ENCODE measurements around the gene RBFOX1. TPM values are rescaled to one million over a fixed set of nuclear protein-coding genes. Genes with fewer than 3 reads are reported as not detected.

The RBFOX1 gene
- total RNA-seq, 2 donors from 2014 or later = 30.4 to 33.0 TPM

GRCh38 chr16:7546948-7547347 lies 214.3 kb downstream of the RBFOX1 start:
- no peak for DNase-seq (ENCODE audit: low spot score)
- H3K36me3 ChIP-seq = no peaks in the 10 kb centered on the region
- no peak overlapping the region for H3K27ac ChIP-seq
- no peak overlapping the region for H3K4me3 ChIP-seq
- no peaks in the 10 kb centered on the region for H3K27me3 ChIP-seq
- H3K9me3 ChIP-seq = no peaks in the 10 kb centered on the region
- H3K4me1 ChIP-seq = no peaks in the 10 kb centered on the region
- no peak for TF ChIP-seq CTCF (IDR thresholded peaks at IDR 0.05)

GRCh38 chr16:7547736-7548135 lies 215.1 kb downstream of the RBFOX1 start:
- Histone ChIP-seq H3K9me3 (no peaks in the 10 kb centered on the region), H3K36me3 (no peaks in the 10 kb centered on the region)

GRCh38 chr16:7548796-7549318 lies 216.2 kb downstream of the RBFOX1 start:
- H3K9me3 ChIP-seq = no peaks in the 10 kb centered on the region
- TF ChIP-seq CTCF (IDR thresholded peaks at IDR 0.05) = no peak
- no peak overlapping the region for H3K27ac ChIP-seq

More at GRCh38 chr16:7547736-7548135, 215.1 kb downstream of the RBFOX1 start:
- H3K27ac ChIP-seq = no peak overlapping the region
- H3K27me3 ChIP-seq = no peaks in the 10 kb centered on the region
- H3K4me1 ChIP-seq = no peaks in the 10 kb centered on the region
- no peak for DNase-seq (ENCODE audit: low spot score)
- no peak for TF ChIP-seq CTCF (IDR thresholded peaks at IDR 0.05)
- no peak overlapping the region for H3K4me3 ChIP-seq

GRCh38 chr16:7550096-7550495 lies 217.5 kb downstream of the RBFOX1 start:
- no peak for TF ChIP-seq CTCF (IDR thresholded peaks at IDR 0.05)
- Histone ChIP-seq H3K4me1 (no peaks in the 10 kb centered on the region), H3K4me3 (no peak overlapping the region), H3K36me3 (no peaks in the 10 kb centered on the region), H3K27me3 (no peaks in the 10 kb centered on the region), H3K9me3 (no peaks in the 10 kb centered on the region), H3K27ac (no peak overlapping the region)
- DNase-seq (ENCODE audit: low spot score) = no peak

More at GRCh38 chr16:7548796-7549318, 216.2 kb downstream of the RBFOX1 start:
- DNase-seq (ENCODE audit: low spot score) = no peak
- no peak overlapping the region for H3K4me3 ChIP-seq
- H3K36me3 ChIP-seq = no peaks in the 10 kb centered on the region
- no peaks in the 10 kb centered on the region for H3K27me3 ChIP-seq
- no peaks in the 10 kb centered on the region for H3K4me1 ChIP-seq

- Histone ChIP-seq H3K27ac (no peak overlapping the region), H3K4me1 (no peaks in the 10 kb centered on the region), H3K27me3 (no peaks in the 10 kb centered on the region), H3K36me3 (no peaks in the 10 kb centered on the region), H3K9me3 (no peaks in the 10 kb centered on the region), H3K4me3 (no peak overlapping the region)
- TF ChIP-seq CTCF (IDR thresholded peaks at IDR 0.05) = no peak
- DNase-seq (ENCODE audit: low spot score) = no peak
These were observed 222.8 kb downstream of the RBFOX1 start for GRCh38 chr16:7555459-7555858.

- H3K9me3 ChIP-seq = no peaks in the 10 kb centered on the region
- H3K36me3 ChIP-seq = no peaks in the 10 kb centered on the region
- DNase-seq (ENCODE audit: low spot score) = no peak
- TF ChIP-seq CTCF (IDR thresholded peaks at IDR 0.05) = no peak
- H3K4me3 ChIP-seq = no peak overlapping the region
- H3K27ac ChIP-seq = no peak overlapping the region
- no peaks in the 10 kb centered on the region for H3K4me1 ChIP-seq
- no peaks in the 10 kb centered on the region for H3K27me3 ChIP-seq
These were observed 229.3 kb downstream of the RBFOX1 start for GRCh38 chr16:7561908-7562405.

Data from right atrium auricular region (tissue), 2 donors.